Gastroesophageal sphincter (tissue), 4 donors: ENCODE data around the gene SECTM1. TPM values are rescaled to one million over a fixed set of nuclear protein-coding genes. Genes with fewer than 3 reads are reported as not detected.
"Not testable (repeated sequence)": the region's sequence is repeated elsewhere in the genome, so short reads cannot be mapped to it uniquely, and the experiment has no call there.

ENCODE experiments used
- ATAC-seq: fragments of 150-250 bp; one replicate; pipeline ENCODE4 v1.9.1; 2016; ENCODE audit warnings: mild to moderate bottlenecking, moderate library complexity
- H3K27ac ChIP-seq, 4 donors: fragments of 200-600 bp; sonication (generic) in 3 of 4; 1 replicate in 3 of 4; 2 replicates in 1 of 4; pipeline ENCODE4 v1.5.1; 2016 to 2019
- H3K27me3 ChIP-seq: fragments of 200-600 bp; sonication (generic); one replicate; pipeline ENCODE4 v1.5.1; 2019
- H3K36me3 ChIP-seq, 2 donors: fragments of 200-600 bp; sonication (generic); one replicate each; pipeline ENCODE4 v1.5.1; 2019; ENCODE audit warnings: control low read depth in 1 of 2
- H3K4me1 ChIP-seq, 3 donors: fragments of 200-600 bp; sonication (generic); 1 replicate in 2 of 3; 2 replicates in 1 of 3; pipeline ENCODE4 v1.5.1; 2016 to 2019; ENCODE audit warnings: control low read depth in 2 of 3
- H3K4me3 ChIP-seq, 2 donors: fragments of 200-600 bp; sonication (generic); one replicate each; pipeline ENCODE4 v1.5.1; 2019; ENCODE audit warnings: mild to moderate bottlenecking in 1 of 2, moderate library complexity in 1 of 2
- H3K9me3 ChIP-seq, 3 donors: fragments of 200-600 bp; sonication (generic); one replicate each; pipeline ENCODE4 v1.5.1; 2017 to 2019; ENCODE audit warnings: control low read depth in 2 of 3
- EP300 ChIP-seq: sonication (generic); formaldehyde crosslinking; IDR thresholded peaks from one replicate; pipeline ENCODE4 v1.6.1; 2017; ENCODE audit warnings: antibody characterized with exemption, mild to moderate bottlenecking
- POLR2A ChIP-seq, 2 donors: fragments of 450-650 bp; IDR thresholded peaks; one replicate each; pipeline ENCODE4 v1.6.1; 2017; ENCODE audit warnings: antibody characterized with exemption in 2 of 2, mild to moderate bottlenecking in 2 of 2, moderate library complexity in 1 of 2
- POLR2AphosphoS5 ChIP-seq: sonication (generic); formaldehyde crosslinking; IDR thresholded peaks from one replicate; pipeline ENCODE4 v1.6.1; 2017; ENCODE audit warnings: antibody characterized with exemption
- WGBS, 2 donors: methylation state at CpG; one replicate each; pipeline ENCODE4 v1.1.5; 2018; ENCODE audit warnings: low coverage in 1 of 2; 5-methylcytosine and 5-hydroxymethylcytosine counted together
- total RNA-seq, 4 donors: library from RNA; depleted of rRNA; stranded (reverse); fragments of >200 nt; gene quantifications; one replicate each; pipeline ENCODE4 v1.1.0, GENCODE V29; 2016
- TF ChIP-seq, protein P1 (sequence below), 4 experiments: fragments of 200-600 bp in 2 of 4; fragments of 450-650 bp in 2 of 4; sonication (generic) in 1 of 4; IDR thresholded peaks; one replicate each; pipeline ENCODE4 v1.5.1; 2017 to 2019; ENCODE audit warnings: antibody characterized with exemption in 4 of 4, mild to moderate bottlenecking in 2 of 4, moderate library complexity in 2 of 4

The SECTM1 gene
- total RNA-seq, 4 donors from 2014 or later = 6.1 to 22.3 (median 17.6) TPM

- TF ChIP-seq POLR2AphosphoS5 (no peak), EP300 (no peak), POLR2A (IDR thresholded peaks at IDR 0.05) (no peak)
- TF ChIP-seq, protein P1, sequence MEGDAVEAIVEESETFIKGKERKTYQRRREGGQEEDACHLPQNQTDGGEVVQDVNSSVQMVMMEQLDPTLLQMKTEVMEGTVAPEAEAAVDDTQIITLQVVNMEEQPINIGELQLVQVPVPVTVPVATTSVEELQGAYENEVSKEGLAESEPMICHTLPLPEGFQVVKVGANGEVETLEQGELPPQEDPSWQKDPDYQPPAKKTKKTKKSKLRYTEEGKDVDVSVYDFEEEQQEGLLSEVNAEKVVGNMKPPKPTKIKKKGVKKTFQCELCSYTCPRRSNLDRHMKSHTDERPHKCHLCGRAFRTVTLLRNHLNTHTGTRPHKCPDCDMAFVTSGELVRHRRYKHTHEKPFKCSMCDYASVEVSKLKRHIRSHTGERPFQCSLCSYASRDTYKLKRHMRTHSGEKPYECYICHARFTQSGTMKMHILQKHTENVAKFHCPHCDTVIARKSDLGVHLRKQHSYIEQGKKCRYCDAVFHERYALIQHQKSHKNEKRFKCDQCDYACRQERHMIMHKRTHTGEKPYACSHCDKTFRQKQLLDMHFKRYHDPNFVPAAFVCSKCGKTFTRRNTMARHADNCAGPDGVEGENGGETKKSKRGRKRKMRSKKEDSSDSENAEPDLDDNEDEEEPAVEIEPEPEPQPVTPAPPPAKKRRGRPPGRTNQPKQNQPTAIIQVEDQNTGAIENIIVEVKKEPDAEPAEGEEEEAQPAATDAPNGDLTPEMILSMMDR (IDR thresholded peaks at IDR 0.05) = no peak
- ATAC-seq = no peak
- H3K27me3 ChIP-seq = peaks cover 22% of the 10 kb centered on the region
- H3K27ac ChIP-seq = no peak overlapping the region
- H3K36me3 ChIP-seq = no peaks in the 10 kb centered on the region
- H3K4me1 ChIP-seq = peaks cover 0 to 8% (median 0%) of the 10 kb centered on the region in 3 donors
- no peak overlapping the region for H3K4me3 ChIP-seq
- no peaks in the 10 kb centered on the region for H3K9me3 ChIP-seq
- 24 to 30% methylated on average over 7 of the region's 11 CpGs for WGBS, 2 donors
Measured at GRCh38 chr17:82348866-82349265, 15.3 kb upstream of the SECTM1 start.

DNA sequence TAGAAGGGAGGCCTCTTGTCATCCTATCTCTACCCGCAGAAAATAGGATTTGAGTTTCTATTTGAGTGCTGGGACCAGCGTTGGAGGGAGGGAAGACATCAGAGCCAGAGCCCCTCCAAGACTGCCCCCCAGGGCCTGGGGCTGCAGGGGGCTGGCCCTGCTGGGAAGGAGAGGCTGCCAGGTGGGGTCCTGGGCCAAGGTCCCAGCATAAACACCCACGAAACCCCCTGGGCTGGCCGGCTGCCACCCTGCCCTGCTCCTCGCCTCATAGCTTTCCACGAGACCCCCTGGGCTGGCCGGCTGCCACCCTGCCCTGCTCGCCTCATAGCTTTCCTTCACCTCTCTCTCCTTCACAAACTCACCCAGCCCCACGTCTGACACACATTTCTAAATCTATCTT, 14.9 kb upstream of the SECTM1 start:
- peaks cover 22% of the 10 kb centered on the region for H3K27me3 ChIP-seq
- no peak for ATAC-seq
- H3K36me3 ChIP-seq = no peaks in the 10 kb centered on the region
- H3K4me3 ChIP-seq = no peak overlapping the region
- H3K27ac ChIP-seq = no peak overlapping the region
- H3K4me1 ChIP-seq = peaks cover 0 to 8% (median 0%) of the 10 kb centered on the region in 3 donors
- H3K9me3 ChIP-seq = no peaks in the 10 kb centered on the region
- TF ChIP-seq POLR2AphosphoS5 (no peak), EP300 (no peak), POLR2A (IDR thresholded peaks at IDR 0.05) (no peak)
- TF ChIP-seq, protein P1 (IDR thresholded peaks at IDR 0.05) = no peak
- WGBS, 2 donors = 44 to 52% methylated on average over 4 of the region's 9 CpGs

GRCh38 chr17:82347994-82348393, 14.4 kb upstream of the SECTM1 start:
- WGBS, 2 donors = 74 to 78% methylated on average over 5 to 8 of the region's 11 CpGs
- not testable (repeated sequence) for ATAC-seq, H3K36me3 ChIP-seq, H3K27ac ChIP-seq, H3K9me3 ChIP-seq, H3K4me3 ChIP-seq, H3K4me1 ChIP-seq
- H3K27me3 ChIP-seq = peaks cover 22% of the 10 kb centered on the region

DNA sequence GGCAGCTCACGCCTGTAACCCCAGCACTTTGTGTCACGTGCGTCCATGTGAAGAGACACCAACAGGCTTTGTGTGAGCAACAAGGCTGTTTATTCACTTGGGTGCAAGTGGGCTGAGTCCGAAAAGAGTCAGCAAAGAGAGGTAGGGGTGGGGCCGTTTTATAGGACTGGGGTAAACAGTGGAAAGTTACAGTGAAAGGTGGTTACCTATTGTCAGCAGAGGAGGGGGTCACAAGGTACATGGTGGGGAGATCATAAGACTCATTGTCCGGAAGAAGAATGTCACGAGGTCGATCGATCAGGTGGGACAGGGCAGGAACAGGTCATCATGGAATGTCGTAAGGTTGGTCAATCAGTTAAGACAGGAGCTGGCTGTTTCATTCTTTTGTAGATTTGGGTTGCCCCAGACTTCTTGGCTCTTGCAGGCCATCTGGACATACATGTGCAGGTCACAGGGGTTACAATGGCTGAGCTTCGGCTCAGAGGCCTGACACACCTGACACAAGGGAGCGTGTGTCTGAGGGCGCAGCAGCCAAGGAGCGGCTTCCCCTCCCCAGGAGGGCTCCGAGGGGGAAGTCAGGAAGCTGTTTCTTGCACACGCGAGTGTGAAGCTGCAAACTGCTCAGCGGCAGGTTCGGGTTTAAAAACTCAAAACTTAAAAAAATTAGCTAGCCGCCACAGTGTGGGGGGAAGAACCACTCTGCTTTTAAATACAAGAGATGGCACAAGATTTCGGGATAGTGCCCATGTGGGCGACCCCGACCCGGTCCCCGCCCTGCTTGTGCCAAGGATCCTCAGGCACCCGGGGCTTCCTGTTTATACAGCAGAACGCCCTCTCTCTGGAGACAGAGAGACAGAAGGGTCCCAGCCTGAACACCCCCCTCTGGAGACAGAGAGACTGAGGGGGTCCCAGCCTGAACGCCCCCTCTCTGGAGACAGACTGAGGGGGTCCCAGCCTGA, 13.1 kb upstream of the SECTM1 start:
- Histone ChIP-seq H3K4me1 (peaks cover 0 to 2% (median 0%) of the 10 kb centered on the region in 3 donors), H3K4me3 (no peak overlapping the region), H3K36me3 (no peaks in the 10 kb centered on the region), H3K9me3 (no peaks in the 10 kb centered on the region), H3K27me3 (peaks cover 20% of the 10 kb centered on the region), H3K27ac (no peak overlapping the region)
- WGBS, 2 donors = 54 to 76% methylated on average over 3 to 21 of the region's 28 CpGs
- no peak for ATAC-seq
- TF ChIP-seq EP300 (no peak), POLR2AphosphoS5 (no peak), POLR2A (IDR thresholded peaks at IDR 0.05) (no peak)
- TF ChIP-seq, protein P1 (IDR thresholded peaks at IDR 0.05) = no peak

DNA sequence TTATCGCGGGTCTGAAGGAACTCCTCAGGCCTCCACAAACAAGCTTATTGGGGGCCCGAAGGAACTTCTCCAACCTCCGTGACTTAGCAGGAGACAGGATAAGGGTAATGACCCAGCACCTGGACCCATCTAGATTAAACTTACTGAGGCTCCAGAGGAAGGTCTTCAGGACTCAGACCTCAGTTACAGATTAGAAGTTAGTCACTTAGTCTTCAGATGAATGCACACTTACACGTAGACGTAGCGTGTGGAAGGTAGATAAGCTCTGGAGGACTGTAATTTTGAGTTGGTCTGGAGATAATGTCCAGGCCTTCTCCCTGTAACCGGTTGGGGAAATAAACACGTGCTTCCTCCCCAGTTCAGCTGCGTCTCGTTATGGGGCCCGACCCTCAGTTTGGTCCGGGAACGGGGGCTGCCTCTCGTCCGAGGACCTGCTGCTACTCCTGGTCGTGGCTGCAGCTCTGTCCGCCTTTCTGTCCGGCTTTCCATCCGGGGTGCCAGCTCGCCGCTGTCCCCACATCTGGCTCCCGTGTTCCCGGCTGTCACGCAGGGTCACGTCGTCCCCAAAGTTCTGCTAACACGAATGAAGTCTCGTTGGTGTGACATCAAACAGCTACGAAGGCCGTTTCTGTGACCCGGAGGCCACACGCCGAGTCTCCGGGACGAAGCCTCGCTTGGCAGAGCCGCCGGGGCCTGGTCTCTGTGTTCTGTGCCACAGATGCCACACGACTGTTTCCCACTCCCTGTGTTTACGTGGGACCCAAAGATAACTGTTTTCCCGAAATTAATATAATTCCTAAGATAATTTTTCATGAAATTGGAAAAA, 11.8 kb upstream of the SECTM1 start:
- peaks cover 10% of the 10 kb centered on the region for H3K27me3 ChIP-seq
- H3K4me3 ChIP-seq = no peak overlapping the region
- H3K27ac ChIP-seq = no peak overlapping the region
- TF ChIP-seq EP300 (no peak), POLR2A (IDR thresholded peaks at IDR 0.05) (no peak), POLR2AphosphoS5 (no peak)
- TF ChIP-seq, protein P1 (IDR thresholded peaks at IDR 0.05) = no peak
- no peaks in the 10 kb centered on the region for H3K36me3 ChIP-seq
- ATAC-seq = no peak
- no peaks in the 10 kb centered on the region for H3K9me3 ChIP-seq
- no peaks in the 10 kb centered on the region for H3K4me1 ChIP-seq
- WGBS, 2 donors = 63 to 70% methylated on average over 8 to 20 of the region's 42 CpGs
